Astrocyte of the spinal cord (primary cell): Measurements from ENCODE around the gene CRYBG2.

Experiments
- DNase-seq: peaks from one replicate; pipeline ENCODE4 v3.0.0; 2011; ENCODE audit warnings: low read depth, low spot score
- H3K4me3 ChIP-seq: 2 replicates; pipeline ENCODE4 v1.5.1; 2011; ENCODE audit warnings: low read depth, mild to moderate bottlenecking, low read length, moderate library complexity
- CTCF ChIP-seq: IDR thresholded peaks from 2 replicates; pipeline ENCODE4 v1.5.1; 2012; ENCODE audit warnings: low read depth, mild to moderate bottlenecking, low read length, inconsistent platforms
- in situ Hi-C: cut with HindIII; loops from 2 replicates; pipeline ENCODE4 v1.10.0; 2017; ENCODE audit warnings: low sequenced_read_pairs

Gene CRYBG2

GRCh38 chr1:26281091-26281958 is 72.6 kb downstream of the CRYBG2 start:
- in situ Hi-C loops = no loop called here
- no peak for TF ChIP-seq CTCF
- DNase-seq = no peak
- peak overlapping the region; percentile 86 for H3K4me3 ChIP-seq

- DNase-seq = no peak
- no peak for TF ChIP-seq CTCF
- peak overlapping the region; percentile 86 for H3K4me3 ChIP-seq
- in situ Hi-C loops = no loop called here
Measured at GRCh38 chr1:26280333-26281042, 73.4 kb downstream of the CRYBG2 start.

GRCh38 chr1:26279456-26280332 is 74.2 kb downstream of the CRYBG2 start, which contains the start of gene SH3BGRL3:
TSS of gene SH3BGRL3 (plus strand) at chr1:26280086. CDS start at chr1:26280156, 70 bp downstream.
- peak; percentile 86 for DNase-seq

GRCh38 chr1:26278724-26279455 is 75.0 kb downstream of the CRYBG2 start:
- in situ Hi-C loops = no loop called here
- peak; percentile 42 for DNase-seq
- H3K4me3 ChIP-seq = peak overlapping the region; percentile 86
- no peak for TF ChIP-seq CTCF

More at GRCh38 chr1:26279456-26280332, 74.2 kb downstream of the CRYBG2 start, which contains the start of gene SH3BGRL3:
- peak; percentile 63 for TF ChIP-seq CTCF
- peak within 1 kb of the TSS; percentile 86 for H3K4me3 ChIP-seq
- in situ Hi-C loops = no loop called here

- TF ChIP-seq CTCF = no peak
- no peak overlapping the region for H3K4me3 ChIP-seq
- in situ Hi-C loops = no loop called here
- peak; percentile 76 for DNase-seq
Measured at GRCh38 chr1:26278303-26278702, 75.6 kb downstream of the CRYBG2 start.

GRCh38 chr1:26277719-26278118 is 76.2 kb downstream of the CRYBG2 start:
- no peak for TF ChIP-seq CTCF
- in situ Hi-C loops = no loop called here
- H3K4me3 ChIP-seq = no peak overlapping the region
- no peak for DNase-seq
